HFF-Myc (cell line): ENCODE data around the gene TTC22.
A peak's percentile ranks its signal among the peaks of the same experiment; 100 is the strongest.

Experiments used
- DNase-seq: peaks from one replicate; pipeline ENCODE4 v3.0.0-alpha.2; 2011; ENCODE audit warnings: low read depth; ENCODE audit errors: extremely low read depth
- H3K4me3 ChIP-seq: replicated peaks from 2 replicates; pipeline ENCODE4 v1.5.1; 2011; ENCODE audit warnings: low read depth, mild to moderate bottlenecking, control low read depth, low read length
- CTCF ChIP-seq: IDR thresholded peaks from 2 replicates; pipeline ENCODE4 v1.5.1; 2012; ENCODE audit warnings: mild to moderate bottlenecking, low read depth, low read length, control low read depth; ENCODE audit errors: missing control alignments

Gene TTC22

GRCh38 chr1:54800899-54801759 lies at the start of gene TTC22:
TTC22 (minus strand) TSS chr1:54801323; CDS start chr1:54801163, 160 bp downstream.
- no peak within 1 kb of the TSS for H3K4me3 ChIP-seq
- peak; percentile 23 for TF ChIP-seq CTCF
- no peak for DNase-seq

- no peak overlapping the region for H3K4me3 ChIP-seq
- DNase-seq = no peak
- no peak for TF ChIP-seq CTCF
Observed at GRCh38 chr1:54850737-54851136, 49.6 kb upstream of the TTC22 start.

GRCh38 chr1:54850069-54850730 lies 49.1 kb upstream of the TTC22 start:
- TF ChIP-seq CTCF = no peak
- no peak overlapping the region for H3K4me3 ChIP-seq
- no peak for DNase-seq

GRCh38 chr1:54849219-54850068 lies 48.3 kb upstream of the TTC22 start:
- DNase-seq = no peak
- TF ChIP-seq CTCF = no peak
- H3K4me3 ChIP-seq = no peak overlapping the region

GRCh38 chr1:54848134-54848948 lies 47.2 kb upstream of the TTC22 start:
- peak; percentile 7 for TF ChIP-seq CTCF
- H3K4me3 ChIP-seq = no peak overlapping the region
- no peak for DNase-seq

- no peak overlapping the region for H3K4me3 ChIP-seq
- no peak for DNase-seq
- no peak for TF ChIP-seq CTCF
Observed at GRCh38 chr1:54846716-54847284, 45.7 kb upstream of the TTC22 start.
